Right lobe of liver (tissue), 4 donors: ENCODE measurements around the gene CALD1.

Source experiments
- POLR2A ChIP-seq: fragments of 450-650 bp; IDR thresholded peaks from one replicate; pipeline ENCODE4 v1.6.1; 2017; ENCODE audit warnings: antibody characterized with exemption, mild to moderate bottlenecking
- TF ChIP-seq, protein P1 (sequence below), 4 donors: fragments of 200-600 bp in 3 of 4; fragments of 450-650 bp in 1 of 4; IDR thresholded peaks; one replicate each; pipeline versions ENCODE4 v1.5.1 to v1.8.0; 2016 to 2022; ENCODE audit warnings: antibody characterized with exemption in 4 of 4, mild to moderate bottlenecking in 2 of 4
- donor health status: DM: no; HTN: no; CAD: no.
- donor health status: DM: no; HTN: no; CAD: no.
- donor health status: DM: no; HTN: yes; CAD: no.

DNA sequence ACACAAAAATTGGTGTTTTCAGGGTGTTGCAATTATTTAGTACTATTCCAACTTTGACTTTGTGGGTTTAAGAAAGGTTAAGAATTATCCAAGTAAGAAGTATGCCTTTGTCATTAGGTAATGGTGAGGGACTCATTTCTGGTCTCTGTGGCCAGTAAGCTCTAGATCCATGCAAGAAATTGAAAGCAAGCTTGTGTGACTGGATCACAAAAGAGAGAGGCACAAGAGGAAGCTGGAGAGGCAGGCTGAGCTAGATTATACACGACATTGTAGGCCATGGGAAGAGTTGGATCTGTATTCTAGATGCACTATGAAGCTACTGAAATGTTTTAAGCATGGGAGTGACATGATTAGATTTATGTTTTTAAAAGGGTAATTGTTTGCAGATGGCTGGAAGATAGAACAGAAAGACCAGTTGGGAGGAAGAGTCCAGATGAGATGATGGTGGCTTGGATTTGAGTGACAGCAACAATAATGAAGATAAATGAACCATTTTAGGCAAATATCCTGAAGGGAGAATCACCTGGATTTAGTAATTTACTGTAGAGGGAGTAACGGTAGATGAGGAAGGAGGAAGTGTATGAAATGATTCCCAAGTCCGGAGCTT, 50.0 kb downstream of the CALD1 start:
- TF ChIP-seq, protein P1, sequence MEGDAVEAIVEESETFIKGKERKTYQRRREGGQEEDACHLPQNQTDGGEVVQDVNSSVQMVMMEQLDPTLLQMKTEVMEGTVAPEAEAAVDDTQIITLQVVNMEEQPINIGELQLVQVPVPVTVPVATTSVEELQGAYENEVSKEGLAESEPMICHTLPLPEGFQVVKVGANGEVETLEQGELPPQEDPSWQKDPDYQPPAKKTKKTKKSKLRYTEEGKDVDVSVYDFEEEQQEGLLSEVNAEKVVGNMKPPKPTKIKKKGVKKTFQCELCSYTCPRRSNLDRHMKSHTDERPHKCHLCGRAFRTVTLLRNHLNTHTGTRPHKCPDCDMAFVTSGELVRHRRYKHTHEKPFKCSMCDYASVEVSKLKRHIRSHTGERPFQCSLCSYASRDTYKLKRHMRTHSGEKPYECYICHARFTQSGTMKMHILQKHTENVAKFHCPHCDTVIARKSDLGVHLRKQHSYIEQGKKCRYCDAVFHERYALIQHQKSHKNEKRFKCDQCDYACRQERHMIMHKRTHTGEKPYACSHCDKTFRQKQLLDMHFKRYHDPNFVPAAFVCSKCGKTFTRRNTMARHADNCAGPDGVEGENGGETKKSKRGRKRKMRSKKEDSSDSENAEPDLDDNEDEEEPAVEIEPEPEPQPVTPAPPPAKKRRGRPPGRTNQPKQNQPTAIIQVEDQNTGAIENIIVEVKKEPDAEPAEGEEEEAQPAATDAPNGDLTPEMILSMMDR (IDR thresholded peaks at IDR 0.05), result no peak
- no peak for TF ChIP-seq POLR2A
